Tibial nerve (tissue), 4 donors: ENCODE measurements around the gene CRY1.

Experiments used
- CTCF ChIP-seq, 5 experiments: fragments of 200-600 bp in 3 of 5; fragments of 450-650 bp in 2 of 5; sonication (generic) in 3 of 5; IDR thresholded peaks; one replicate each; pipeline ENCODE4 v1.5.1; 2016 to 2019; ENCODE audit warnings: antibody characterized with exemption in 5 of 5, mild to moderate bottlenecking in 3 of 5, moderate library complexity in 2 of 5
- EP300 ChIP-seq, 2 donors: sonication (generic); formaldehyde crosslinking; IDR thresholded peaks; one replicate each; pipeline ENCODE4 v1.6.1; 2017; ENCODE audit warnings: antibody characterized with exemption in 2 of 2, mild to moderate bottlenecking in 1 of 2
- POLR2A ChIP-seq, 2 donors: fragments of 450-650 bp; IDR thresholded peaks; one replicate each; pipeline ENCODE4 v1.6.1; 2017; ENCODE audit warnings: antibody characterized with exemption in 2 of 2, mild to moderate bottlenecking in 2 of 2, moderate library complexity in 2 of 2

GRCh38 chr12:107099917-107100316 is 6.6 kb upstream of the CRY1 start:
- TF ChIP-seq CTCF (IDR thresholded peaks at IDR 0.05) (no peak), POLR2A (IDR thresholded peaks at IDR 0.05) (no peak), EP300 (IDR thresholded peaks at IDR 0.05) (no peak)
